ENCODE results near the gene CD74.

- no peak for TF ChIP-seq POLR2A (IDR thresholded peaks at IDR 0.05)
- no peak for TF ChIP-seq EP300 (IDR thresholded peaks at IDR 0.05)
- no peak for TF ChIP-seq CTCF (IDR thresholded peaks at IDR 0.05)
- no peak for TF ChIP-seq POLR2AphosphoS5 (IDR thresholded peaks at IDR 0.05)
These were observed 45.0 kb upstream of the CD74 start for GRCh38 chr5:150457562-150458240.
